HUES64 (cell line): ENCODE results near the gene TENT5C.

Source experiments
- H3K27ac ChIP-seq: 2 replicates; pipeline ENCODE4 v1.7.0; 2013; ENCODE audit warnings: low read depth, low read length, inconsistent platforms
- H3K27me3 ChIP-seq: 2 replicates; pipeline ENCODE4 v1.6.1; 2013; ENCODE audit warnings: mild to moderate bottlenecking, low read length; ENCODE audit not compliant: insufficient read depth
- H3K36me3 ChIP-seq: 2 replicates; pipeline ENCODE4 v1.6.1; 2013; ENCODE audit warnings: mild to moderate bottlenecking, low read length; ENCODE audit not compliant: insufficient read depth
- H3K4me1 ChIP-seq: 2 replicates; pipeline ENCODE4 v1.6.1; 2013; ENCODE audit warnings: mild to moderate bottlenecking, low read length, moderate library complexity; ENCODE audit not compliant: insufficient read depth
- H3K4me3 ChIP-seq: 2 replicates; pipeline ENCODE4 v1.5.1; 2013; ENCODE audit warnings: mild to moderate bottlenecking, low read length, moderate library complexity
- H3K9ac ChIP-seq: 2 replicates; pipeline ENCODE4 v1.6.1; 2013; ENCODE audit warnings: mild to moderate bottlenecking, low read depth, low read length
- H3K9me3 ChIP-seq: 2 replicates; pipeline ENCODE4 v1.6.1; 2013; ENCODE audit warnings: low read depth, low read length; ENCODE audit not compliant: insufficient read depth
- WGBS: fragments of 150-250, 120-280 bp; methylation state at CpG from one replicate; pipeline ENCODE4 v1.1.7; 2013; ENCODE audit warnings: missing lambda C conversion rate; 5-methylcytosine and 5-hydroxymethylcytosine counted together

TENT5C gene

DNA sequence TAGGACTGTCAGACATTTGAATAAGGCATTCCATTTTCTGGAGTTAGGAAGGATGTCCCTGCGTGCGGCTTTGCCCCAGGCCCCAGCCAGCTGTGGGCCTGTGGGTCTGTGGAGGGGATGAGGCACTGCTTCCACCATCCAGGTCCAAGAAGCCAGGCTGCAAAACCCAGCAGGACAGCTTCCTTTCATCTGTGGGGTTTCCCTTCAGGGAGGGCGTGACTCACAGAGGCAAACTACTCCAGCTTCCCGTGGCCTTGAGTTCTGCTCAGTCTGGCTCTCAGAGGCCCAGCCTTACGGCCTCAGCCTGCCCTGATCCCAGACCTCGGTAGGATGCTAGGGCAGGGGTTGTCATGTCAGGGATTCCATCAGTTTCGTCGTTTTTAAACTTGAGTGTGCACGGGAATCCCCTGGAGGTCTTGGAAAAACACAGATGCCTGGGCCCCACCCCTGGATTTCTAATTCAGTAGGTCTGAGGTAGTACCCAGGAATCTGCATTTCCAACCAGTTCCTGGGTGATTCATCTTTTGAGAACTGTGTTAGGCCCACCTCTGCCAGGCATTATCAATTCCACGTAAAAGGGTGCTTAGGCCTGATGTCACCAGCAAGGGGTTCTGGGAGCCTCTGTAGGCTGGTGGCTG lies 32.3 kb upstream of the TENT5C start:
- Histone ChIP-seq H3K4me1 (peaks cover 4% of the 10 kb centered on the region; the same call in 1 of the 2 replicates), H3K9ac (no peak overlapping the region), H3K9me3 (no peaks in the 10 kb centered on the region), H3K4me3 (no peak overlapping the region), H3K27ac (no peak overlapping the region), H3K27me3 (no peaks in the 10 kb centered on the region), H3K36me3 (no peaks in the 10 kb centered on the region)
- WGBS: 80% methylated on average over 10 of the region's 10 CpGs

DNA sequence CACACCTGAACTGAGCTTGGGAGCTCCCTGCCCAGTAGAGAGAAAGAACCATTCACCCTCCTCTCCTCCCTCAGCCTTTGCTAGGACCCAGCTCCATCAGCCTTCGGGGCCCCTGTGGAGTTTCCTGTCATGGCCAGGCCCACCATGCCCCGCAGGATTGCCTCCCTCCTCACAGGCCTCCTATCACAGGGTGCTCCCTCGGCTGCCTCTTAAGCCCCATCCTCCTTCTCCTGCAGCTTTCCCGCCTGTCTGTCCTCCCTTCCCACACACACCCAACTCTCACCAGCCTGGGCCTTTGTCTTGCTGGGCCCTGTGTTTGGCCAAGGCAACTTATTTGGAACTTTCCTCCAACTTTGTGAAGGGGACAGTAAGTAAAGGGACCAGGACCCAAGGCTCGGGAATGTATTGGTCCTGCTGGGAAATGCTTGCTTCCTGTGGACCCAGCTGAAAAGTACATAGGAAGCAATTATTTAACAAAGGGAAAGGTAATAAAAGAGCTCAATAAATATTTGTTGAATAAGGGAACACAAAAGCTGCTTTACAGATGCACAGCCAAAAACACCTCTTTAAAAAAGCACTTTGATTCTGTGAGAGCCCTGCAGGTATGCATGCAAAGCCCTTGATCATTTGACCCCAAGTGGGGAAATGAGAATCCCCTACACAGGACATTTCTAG lies 31.6 kb upstream of the TENT5C start:
- no peak overlapping the region for H3K9ac ChIP-seq
- 65% methylated on average over 5 of the region's 5 CpGs for WGBS
- no peaks in the 10 kb centered on the region for H3K27me3 ChIP-seq
- no peak overlapping the region for H3K27ac ChIP-seq
- peaks cover 4% of the 10 kb centered on the region; the same call in 1 of the 2 replicates for H3K4me1 ChIP-seq
- H3K4me3 ChIP-seq: no peak overlapping the region
- no peaks in the 10 kb centered on the region for H3K36me3 ChIP-seq
- no peaks in the 10 kb centered on the region for H3K9me3 ChIP-seq

DNA sequence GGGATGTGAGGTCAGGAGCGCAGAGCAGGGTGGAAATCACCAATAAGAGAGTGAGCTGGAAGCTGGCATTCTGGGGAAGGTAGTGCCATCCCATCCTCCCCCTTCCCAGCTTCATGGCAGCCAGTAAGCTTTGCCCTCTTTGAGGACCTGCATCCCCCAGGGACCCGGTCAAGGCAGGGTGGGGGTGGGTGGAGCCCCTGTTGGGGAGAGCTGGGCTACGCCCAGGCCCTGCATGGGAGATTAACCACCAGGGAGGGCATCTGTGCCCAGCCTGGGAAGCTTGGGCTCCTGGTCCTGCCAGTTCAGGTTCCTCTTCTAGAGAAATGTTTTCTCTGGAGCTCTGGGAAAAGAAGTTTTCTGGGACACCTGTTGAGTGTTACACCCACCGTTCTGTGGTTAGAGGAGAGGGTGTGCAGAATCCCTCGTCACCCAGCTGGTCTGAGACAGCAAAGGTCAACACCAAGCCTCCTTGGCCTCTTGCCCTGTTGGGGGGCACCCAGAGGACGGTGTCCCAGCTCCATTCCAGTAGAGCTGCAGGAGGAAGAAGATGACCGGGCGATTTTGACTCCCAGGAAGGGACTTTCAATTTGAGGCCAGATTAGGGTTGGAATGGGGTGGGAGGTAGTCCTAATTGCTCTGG lies 30.1 kb upstream of the TENT5C start:
- Histone ChIP-seq H3K36me3 (no peaks in the 10 kb centered on the region), H3K4me3 (no peak overlapping the region), H3K4me1 (peaks cover 4% of the 10 kb centered on the region; the same call in 1 of the 2 replicates), H3K9me3 (no peaks in the 10 kb centered on the region), H3K27ac (no peak overlapping the region), H3K9ac (no peak overlapping the region), H3K27me3 (no peaks in the 10 kb centered on the region)
- WGBS: 94% methylated on average over 8 of the region's 8 CpGs

DNA sequence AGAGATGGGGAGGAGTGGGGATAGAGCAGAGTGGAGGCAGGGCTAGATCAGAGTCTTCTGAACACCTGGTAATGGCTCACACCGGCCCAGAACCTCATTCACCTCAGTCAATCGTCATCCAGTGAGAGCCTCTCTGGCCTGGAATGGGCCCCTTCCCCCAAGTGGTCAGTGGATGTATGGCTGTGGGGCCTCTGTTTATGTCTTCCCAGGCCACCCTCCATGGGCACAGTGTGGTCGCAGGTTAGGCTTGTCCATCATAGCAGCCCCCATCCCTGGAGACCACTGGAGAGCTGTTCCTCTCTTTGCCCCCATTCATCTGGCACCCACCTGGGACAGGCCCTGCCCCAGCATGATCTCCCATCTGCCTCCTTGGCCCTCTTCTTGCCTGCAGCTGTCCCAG lies 29.6 kb upstream of the TENT5C start:
- Histone ChIP-seq H3K4me1 (peaks cover 4% of the 10 kb centered on the region; the same call in 1 of the 2 replicates), H3K36me3 (no peaks in the 10 kb centered on the region), H3K27me3 (no peaks in the 10 kb centered on the region), H3K27ac (no peak overlapping the region), H3K4me3 (no peak overlapping the region), H3K9ac (no peak overlapping the region), H3K9me3 (no peaks in the 10 kb centered on the region)
- 98% methylated on average over 3 of the region's 3 CpGs for WGBS

DNA sequence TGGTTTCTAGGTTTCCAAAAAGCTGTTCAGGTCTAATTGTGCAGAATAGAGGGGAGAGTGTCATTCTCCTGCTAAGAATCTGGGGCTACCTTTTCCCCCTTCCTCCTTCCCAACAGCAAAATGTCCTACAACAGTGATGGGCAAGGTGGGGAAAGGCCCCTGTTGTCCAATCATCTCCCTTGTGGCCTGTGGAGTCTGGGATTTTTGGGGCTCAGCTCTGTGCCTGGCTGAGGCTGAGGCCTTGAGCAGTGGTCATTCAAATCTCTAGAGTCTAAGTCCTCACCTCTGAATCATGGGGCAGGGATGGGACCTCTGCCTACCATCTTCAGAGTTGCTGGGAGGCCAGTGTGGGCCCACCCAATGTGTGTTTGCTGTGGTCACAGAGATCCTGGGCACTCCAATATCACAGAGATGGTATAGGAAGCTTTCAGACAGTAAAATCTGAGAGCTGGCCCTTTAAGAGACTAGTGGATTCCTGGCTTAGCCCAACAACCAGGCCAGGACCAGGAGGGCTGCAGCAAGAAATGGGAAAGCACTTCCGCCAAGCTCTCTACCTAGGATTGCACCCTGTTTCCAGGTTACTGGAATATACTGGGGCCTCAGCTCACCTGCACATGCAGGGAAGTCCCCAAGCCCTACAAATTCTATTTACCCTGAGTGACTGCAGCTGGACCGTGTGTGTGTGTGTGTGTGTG lies 28.5 kb upstream of the TENT5C start:
- H3K4me1 ChIP-seq: peaks cover 4% of the 10 kb centered on the region; the same call in 1 of the 2 replicates
- no peaks in the 10 kb centered on the region for H3K36me3 ChIP-seq
- no peak overlapping the region for H3K9ac ChIP-seq
- no peaks in the 10 kb centered on the region for H3K27me3 ChIP-seq
- H3K4me3 ChIP-seq: no peak overlapping the region
- H3K9me3 ChIP-seq: no peaks in the 10 kb centered on the region
- WGBS: 89% methylated on average over 2 of the region's 2 CpGs
- H3K27ac ChIP-seq: no peak overlapping the region

DNA sequence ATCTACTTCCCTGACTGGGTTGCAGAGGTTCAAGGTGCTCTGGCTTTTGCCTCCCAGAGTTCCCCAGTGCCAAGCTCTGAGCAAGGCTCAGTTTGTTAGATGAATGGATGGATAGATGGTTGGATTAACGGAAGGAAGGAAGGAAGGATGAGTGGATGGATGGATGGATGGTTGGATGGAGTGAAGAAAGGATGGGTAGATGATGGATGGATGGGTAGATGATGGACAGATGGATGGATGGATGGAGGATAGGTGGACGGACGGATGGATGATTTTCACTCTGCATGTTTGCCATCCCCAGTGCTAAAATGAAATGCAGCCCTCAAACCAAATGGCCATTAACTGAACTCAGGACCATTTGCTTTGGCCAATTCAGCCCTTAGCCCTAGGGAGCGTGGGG lies 27.4 kb upstream of the TENT5C start:
- Histone ChIP-seq H3K4me3 (no peak overlapping the region), H3K36me3 (no peaks in the 10 kb centered on the region)
- WGBS: 91% methylated on average over 4 of the region's 4 CpGs

DNA sequence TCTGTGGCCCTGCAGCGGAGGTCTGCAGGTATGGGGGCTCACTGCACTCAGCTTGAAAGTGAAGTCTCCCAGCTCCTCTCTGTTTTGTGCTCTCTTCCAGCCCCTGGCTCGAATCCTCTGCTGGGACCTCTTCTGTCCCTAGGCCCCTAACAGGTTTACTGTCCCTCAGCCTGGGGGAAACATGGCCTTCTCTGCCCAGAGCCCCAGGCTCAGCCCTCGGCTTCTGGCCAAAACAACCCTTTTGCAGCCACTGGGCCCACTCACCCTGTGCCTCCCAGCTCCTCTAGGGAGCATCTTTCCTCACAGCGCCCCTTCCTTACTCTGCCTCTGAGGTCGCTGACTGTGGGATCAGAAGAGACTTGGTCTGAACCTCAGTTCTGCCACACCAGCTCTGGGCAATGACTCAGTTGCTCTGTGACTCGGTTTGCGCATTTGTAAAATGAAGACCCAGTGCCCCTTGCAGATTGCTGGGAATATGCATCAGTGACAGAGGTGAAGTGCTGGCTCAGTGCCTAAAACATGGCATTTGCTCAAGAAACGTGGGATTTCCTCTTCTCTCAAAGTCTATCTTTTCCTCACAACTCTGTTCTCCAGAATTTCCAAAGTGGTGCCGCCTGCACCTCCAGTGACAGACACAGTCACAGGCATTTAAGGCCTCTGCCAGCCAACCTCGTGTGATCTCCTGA lies 26.5 kb upstream of the TENT5C start:
- no peak overlapping the region for H3K27ac ChIP-seq
- H3K9me3 ChIP-seq: no peaks in the 10 kb centered on the region
- H3K36me3 ChIP-seq: no peaks in the 10 kb centered on the region
- 91% methylated on average over 10 of the region's 10 CpGs for WGBS
- no peak overlapping the region for H3K4me3 ChIP-seq
- no peak overlapping the region for H3K9ac ChIP-seq
- H3K27me3 ChIP-seq: no peaks in the 10 kb centered on the region
- peaks cover 4% of the 10 kb centered on the region; the same call in 1 of the 2 replicates for H3K4me1 ChIP-seq

More for the DNA sequence above, 27.4 kb upstream of the TENT5C start:
- Histone ChIP-seq H3K9me3 (no peaks in the 10 kb centered on the region), H3K4me1 (peaks cover 4% of the 10 kb centered on the region; the same call in 1 of the 2 replicates), H3K27ac (no peak overlapping the region), H3K9ac (no peak overlapping the region), H3K27me3 (no peaks in the 10 kb centered on the region)

DNA sequence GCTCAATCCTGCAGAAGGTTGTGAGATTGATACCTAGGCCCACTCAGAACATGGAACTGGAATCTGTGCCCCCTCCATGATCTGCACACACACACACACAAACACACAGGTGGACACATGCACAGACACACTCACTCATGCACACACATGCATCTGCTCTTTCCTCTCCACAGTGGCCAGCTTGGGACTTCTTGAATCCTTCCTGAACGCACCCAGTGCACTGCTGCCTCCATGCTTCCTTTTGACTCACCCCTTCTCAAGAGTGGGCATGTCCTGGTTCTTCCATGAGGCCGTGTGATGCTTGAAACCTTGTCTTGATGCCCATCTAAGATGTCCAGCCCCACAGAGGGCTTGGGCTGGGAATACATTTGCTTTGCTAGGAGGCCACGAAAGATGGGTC lies 25.4 kb upstream of the TENT5C start:
- 62% methylated on average over 3 of the region's 3 CpGs for WGBS

DNA sequence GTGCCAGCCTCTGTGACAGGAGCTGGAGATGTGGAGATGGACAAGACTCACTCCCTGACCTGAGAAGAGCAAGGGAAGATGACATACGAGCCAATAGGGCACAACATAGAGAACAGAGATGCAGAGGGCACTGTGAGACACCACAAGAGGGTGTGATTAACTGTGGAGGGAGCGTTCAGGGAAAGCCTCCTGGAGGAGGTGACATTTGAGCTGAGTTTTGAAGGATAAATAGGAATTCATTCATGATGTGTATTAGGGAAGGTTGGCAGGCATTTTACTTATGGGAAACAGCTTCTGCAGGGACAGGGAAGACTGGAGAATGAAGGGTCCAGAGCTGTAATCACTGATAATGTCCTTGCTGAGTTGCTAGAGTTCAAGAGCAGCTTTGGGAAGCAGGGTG lies 25.0 kb upstream of the TENT5C start:
- no peak overlapping the region for H3K4me3 ChIP-seq
- no peak overlapping the region for H3K9ac ChIP-seq
- WGBS: 83% methylated on average over 2 of the region's 2 CpGs
- H3K9me3 ChIP-seq: no peaks in the 10 kb centered on the region
- no peaks in the 10 kb centered on the region for H3K36me3 ChIP-seq
- no peak overlapping the region for H3K27ac ChIP-seq
- no peaks in the 10 kb centered on the region for H3K27me3 ChIP-seq
- H3K4me1 ChIP-seq: no peaks in the 10 kb centered on the region

More for the DNA sequence above, 25.4 kb upstream of the TENT5C start:
- Histone ChIP-seq H3K4me1 (no peaks in the 10 kb centered on the region), H3K9me3 (no peaks in the 10 kb centered on the region), H3K9ac (no peak overlapping the region), H3K36me3 (no peaks in the 10 kb centered on the region), H3K4me3 (no peak overlapping the region), H3K27ac (no peak overlapping the region), H3K27me3 (no peaks in the 10 kb centered on the region)

DNA sequence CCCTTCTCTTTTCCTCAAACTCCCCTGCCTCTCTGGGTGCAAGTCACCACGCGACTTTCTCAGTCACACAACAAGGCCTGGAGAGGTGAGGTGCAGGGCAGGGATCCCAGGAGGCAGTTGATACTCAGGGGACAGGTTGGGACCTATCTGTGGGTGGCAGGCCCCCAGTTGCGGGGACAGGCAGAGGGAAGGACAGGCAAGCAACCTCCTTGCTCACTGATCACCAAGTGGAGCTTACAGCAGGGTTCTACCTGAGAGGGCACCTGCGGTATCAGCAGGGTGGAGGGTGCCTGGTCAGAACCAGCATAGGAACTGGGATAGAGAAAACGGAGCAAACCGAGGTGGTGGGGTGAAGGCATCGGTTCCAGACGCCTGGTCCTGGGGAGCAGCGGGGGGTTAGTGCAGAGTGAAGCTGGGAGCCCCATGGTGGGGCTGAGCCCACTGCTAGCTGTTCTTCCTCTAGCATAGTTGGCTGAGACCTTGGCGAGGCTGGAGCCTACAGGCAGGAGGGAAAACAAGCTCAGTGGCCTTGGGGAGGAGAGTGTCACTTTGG lies 24.4 kb upstream of the TENT5C start:
- no peak overlapping the region for H3K9ac ChIP-seq
- WGBS: 87% methylated on average over 10 of the region's 10 CpGs

More for the DNA sequence above, 24.4 kb upstream of the TENT5C start:
- Histone ChIP-seq H3K27me3 (no peaks in the 10 kb centered on the region), H3K36me3 (no peaks in the 10 kb centered on the region), H3K4me1 (no peaks in the 10 kb centered on the region), H3K9me3 (no peaks in the 10 kb centered on the region), H3K27ac (no peak overlapping the region), H3K4me3 (no peak overlapping the region)
